H1 (cell line): ENCODE results near the gene PACC1. TPM values are rescaled to one million over a fixed set of nuclear protein-coding genes. Genes with fewer than 3 reads are reported as not detected.

Experiments
- CTCF ChIA-PET: fragments of 300-600 bp; sonication (Branson Sonifier 250); formaldehyde crosslinking; loops from one replicate; lab custom pipeline; 2021; ENCODE audit not compliant: partially characterized antibody; lab: Charles Lee
- POLR2A ChIA-PET: fragments of 300-600 bp; sonication (Branson Sonifier 250); formaldehyde crosslinking; loops from one replicate; lab custom pipeline; 2021; ENCODE audit warnings: inconsistent platforms; ENCODE audit not compliant: partially characterized antibody; lab: Charles Lee
- DNase-seq, 2 experiments: peaks; one replicate each; pipeline versions ENCODE4 v3.0.0 to v3.0.0-alpha.2; 2010 to 2022; ENCODE audit warnings: low spot score in 2 of 2, low read depth in 1 of 2, mixed read lengths in 1 of 2
- FAIRE-seq: peaks from 2 replicates; lab custom pipeline; 2011; peaks lifted over from hg19 to GRCh38; lab: Jason Lieb, UNC
- H2AFZ ChIP-seq: 2 replicates; pipeline ENCODE4 v1.8.1; 2012; ENCODE audit warnings: low read length, inconsistent platforms
- H2AK5ac ChIP-seq: 2 replicates; pipeline ENCODE4 v1.6.1; 2013; ENCODE audit warnings: low read depth, low read length
- H2BK120ac ChIP-seq: replicated peaks from 2 replicates; pipeline ENCODE3; 2013; ENCODE audit warnings: low read depth, low read length, inconsistent platforms
- H2BK12ac ChIP-seq: 2 replicates; pipeline ENCODE4 v1.6.1; 2013; ENCODE audit warnings: low read depth, low read length
- H2BK15ac ChIP-seq: 2 replicates; pipeline ENCODE4 v1.6.1; 2013; ENCODE audit warnings: low read length
- H2BK20ac ChIP-seq: 2 replicates; pipeline ENCODE4 v1.6.1; 2013; ENCODE audit warnings: low read length
- H2BK5ac ChIP-seq: 2 replicates; pipeline ENCODE4 v1.6.1; 2013; ENCODE audit warnings: low read depth, low read length
- H3K14ac ChIP-seq: 2 replicates; pipeline ENCODE4 v1.6.1; 2013; ENCODE audit warnings: inconsistent platforms; ENCODE audit not compliant: insufficient read length
- H3K18ac ChIP-seq: 2 replicates; pipeline ENCODE4 v1.6.1; 2013; ENCODE audit warnings: low read length; ENCODE audit errors: extremely low read depth
- H3K23ac ChIP-seq: 2 replicates; pipeline ENCODE4 v1.6.1; 2013; ENCODE audit warnings: inconsistent platforms; ENCODE audit not compliant: insufficient read length
- H3K23me2 ChIP-seq: 2 replicates; pipeline ENCODE4 v1.6.1; 2013; ENCODE audit warnings: low read depth, low read length
- H3K27ac ChIP-seq: 2 replicates; pipeline ENCODE4 v1.6.1; 2011; ENCODE audit warnings: low read depth, low read length, inconsistent platforms
- H3K27me3 ChIP-seq, 4 experiments: replicated peaks in 1 of 4; 1 replicate in 1 of 4; 2 replicates in 3 of 4; pipeline versions ENCODE4 v1.6.1 to v1.8.1; 2011 to 2013; ENCODE audit warnings: low read length in 3 of 4, mild to moderate bottlenecking in 3 of 4, inconsistent platforms in 2 of 4, mixed read lengths in 2 of 4, moderate library complexity in 1 of 4; ENCODE audit not compliant: control insufficient read depth in 3 of 4, insufficient read depth in 3 of 4; ENCODE audit errors: extremely low read depth in 1 of 4
- H3K36me3 ChIP-seq, 4 experiments: 2 replicates each; pipeline versions ENCODE4 v1.6.1 to v1.8.1; 2011 to 2013; ENCODE audit warnings: mild to moderate bottlenecking in 4 of 4, low read length in 3 of 4, moderate library complexity in 2 of 4, control low read depth in 1 of 4, inconsistent platforms in 1 of 4; ENCODE audit not compliant: insufficient read depth in 4 of 4, control insufficient read depth in 2 of 4
- H3K4ac ChIP-seq: replicated peaks from 2 replicates; pipeline ENCODE3; 2013; ENCODE audit warnings: low read length, low read depth, mixed read lengths, inconsistent platforms; ENCODE audit not compliant: insufficient read length
- H3K4me1 ChIP-seq, 4 experiments: replicated peaks in 1 of 4; 1 replicate in 1 of 4; 2 replicates in 3 of 4; pipeline versions ENCODE4 v1.6.1 to v1.8.1; 2011 to 2013; ENCODE audit warnings: low read length in 3 of 4, inconsistent platforms in 2 of 4, mixed read lengths in 1 of 4; ENCODE audit not compliant: insufficient read depth in 4 of 4, control insufficient read depth in 3 of 4
- H3K4me2 ChIP-seq, 2 experiments: 2 replicates each; pipeline versions ENCODE4 v1.6.1 to v1.8.1; 2011 to 2013; ENCODE audit warnings: low read depth in 2 of 2, low read length in 2 of 2, control low read depth in 1 of 2, inconsistent platforms in 1 of 2, mild to moderate bottlenecking in 1 of 2; ENCODE audit not compliant: insufficient read depth in 1 of 2
- H3K4me3 ChIP-seq, 4 experiments: fragments of 200-600, 300-600 bp in 1 of 4; sonication (generic), shearing (Covaris generic), sonication (Bioruptor Twin) in 1 of 4; 2 replicates each; pipeline versions ENCODE4 v1.5.1 to v1.8.1; 2011 to 2016; ENCODE audit warnings: low read length in 4 of 4, low read depth in 3 of 4, control low read depth in 2 of 4, inconsistent platforms in 2 of 4, mild to moderate bottlenecking in 2 of 4, mixed read lengths in 1 of 4, moderate library complexity in 1 of 4; ENCODE audit not compliant: insufficient read depth in 2 of 4; ENCODE audit errors: extremely low read depth in 1 of 4
- H3K56ac ChIP-seq: replicated peaks from 2 replicates; pipeline ENCODE3; 2013; ENCODE audit warnings: low read depth, mild to moderate bottlenecking, mixed read lengths, low read length, inconsistent platforms; ENCODE audit not compliant: insufficient read length
- H3K79me1 ChIP-seq: 2 replicates; pipeline ENCODE4 v1.6.1; 2013; ENCODE audit warnings: low read depth, low read length, control low read depth
- H3K79me2 ChIP-seq, 2 experiments: 2 replicates each; pipeline versions ENCODE4 v1.6.1 to v1.8.1; 2012 to 2013; ENCODE audit warnings: low read length in 2 of 2, mild to moderate bottlenecking in 2 of 2, inconsistent platforms in 1 of 2; ENCODE audit not compliant: insufficient read depth in 2 of 2, control insufficient read depth in 1 of 2
- H3K9ac ChIP-seq, 4 experiments: replicated peaks in 1 of 4; 1 replicate in 1 of 4; 2 replicates in 3 of 4; pipeline versions ENCODE4 v1.6.1 to v1.8.1; 2011 to 2013; ENCODE audit warnings: low read depth in 3 of 4, low read length in 3 of 4, control low read depth in 2 of 4, mild to moderate bottlenecking in 2 of 4, moderate library complexity in 2 of 4, inconsistent platforms in 1 of 4; ENCODE audit errors: extremely low read depth in 1 of 4
- H3K9me3 ChIP-seq, 2 experiments: 2 replicates each; pipeline versions ENCODE4 v1.6.1 to v1.8.1; 2012 to 2013; ENCODE audit warnings: mild to moderate bottlenecking in 2 of 2, moderate library complexity in 2 of 2, control low read depth in 1 of 2, inconsistent platforms in 1 of 2, low read depth in 1 of 2, low read length in 1 of 2, mixed read lengths in 1 of 2; ENCODE audit not compliant: insufficient read depth in 2 of 2
- H4K20me1 ChIP-seq, 2 experiments: replicated peaks in 1 of 2; 2 replicates each; pipeline versions ENCODE3 to v1.8.1; 2011 to 2013; ENCODE audit warnings: inconsistent platforms in 2 of 2, low read length in 2 of 2, mild to moderate bottlenecking in 1 of 2; ENCODE audit not compliant: insufficient read depth in 2 of 2, control insufficient read depth in 1 of 2
- H4K5ac ChIP-seq: 2 replicates; pipeline ENCODE4 v1.6.1; 2013; ENCODE audit warnings: low read length, low read depth, mixed read lengths, inconsistent platforms; ENCODE audit not compliant: insufficient read length
- H4K8ac ChIP-seq: 2 replicates; pipeline ENCODE4 v1.8.0; 2013; ENCODE audit warnings: mild to moderate bottlenecking, moderate library complexity, low read length, inconsistent platforms; ENCODE audit not compliant: insufficient read depth; ENCODE audit errors: extremely low read depth
- H4K91ac ChIP-seq: replicated peaks from 2 replicates; pipeline ENCODE3; 2013; ENCODE audit warnings: low read length, mixed read lengths, inconsistent platforms; ENCODE audit not compliant: insufficient read length
- FOSL1 ChIP-seq: IDR thresholded peaks from 2 replicates; pipeline ENCODE4 v1.6.1; 2011; ENCODE audit warnings: mild to moderate bottlenecking, low read depth, low read length, moderate library complexity; ENCODE audit not compliant: insufficient read depth
- KDM4A ChIP-seq: IDR thresholded peaks from one replicate; pipeline ENCODE4 v1.7.1; 2012; ENCODE audit warnings: low read depth, mild to moderate bottlenecking, moderate library complexity, low read length, inconsistent platforms; ENCODE audit not compliant: severe bottlenecking
- POLR2A ChIP-seq, 2 experiments: IDR thresholded peaks; 1 replicate in 1 of 2; 2 replicates in 1 of 2; pipeline ENCODE4 v1.6.1; 2011; ENCODE audit warnings: low read depth in 2 of 2, low read length in 2 of 2, mild to moderate bottlenecking in 2 of 2; ENCODE audit errors: control extremely low read depth in 1 of 2
- POLR2AphosphoS5 ChIP-seq: IDR thresholded peaks from 2 replicates; pipeline ENCODE4 v1.6.1; 2011; ENCODE audit warnings: low read depth, low read length
- SP4 ChIP-seq: IDR thresholded peaks from 2 replicates; pipeline ENCODE4 v1.6.1; 2012; ENCODE audit warnings: low read length, inconsistent platforms
- WGBS, 2 experiments: shearing (Covaris generic) in 1 of 2; methylation state at CpG; one replicate each; pipeline versions ENCODE4 v1.1.6 to v1.1.7; 2013 to 2015; ENCODE audit warnings: low lambda C conversion rate in 2 of 2, mixed read lengths in 2 of 2, inconsistent platforms in 1 of 2, low coverage in 1 of 2, missing lambda C conversion rate in 1 of 2; ENCODE audit not compliant: insufficient replicate concordance in 2 of 2, insufficient coverage in 1 of 2, insufficient read length in 1 of 2; ENCODE audit errors: extremely low coverage in 1 of 2, missing lambda C conversion rate in 1 of 2; 5-methylcytosine and 5-hydroxymethylcytosine counted together
- polyA plus RNA-seq, 7 experiments: library from polyadenylated mRNA; depleted of rRNA in 3 of 7; stranded (reverse) in 5 of 7; unstranded in 2 of 7; fragments of >200 nt in 5 of 7; fragments of 200-250 nt in 2 of 7; gene quantifications; 1 replicate in 5 of 7; 2 replicates in 1 of 7; 4 replicates in 1 of 7; pipeline versions ENCODE4 v1.2.1 to v1.2.3, GENCODE V29; 2011 to 2013; ENCODE audit warnings: missing spikeins in 2 of 7, mixed read lengths in 2 of 7
- total RNA-seq: library from RNA; stranded (reverse); fragmentation: NEBNext Ultra II Directional; extraction: Animal tissue kit (Norgen Biotek cat#: 25700); gene quantifications from 2 replicates; pipeline ENCODE4 v1.2.1, GENCODE V29; 2021

Gene PACC1
- total and polyA plus RNA-seq, 2 of the 8 experiments (the other 6 are each of a cell fraction or from before 2014, with no cell fraction given), result 18.8 to 23.5 TPM

DNA sequence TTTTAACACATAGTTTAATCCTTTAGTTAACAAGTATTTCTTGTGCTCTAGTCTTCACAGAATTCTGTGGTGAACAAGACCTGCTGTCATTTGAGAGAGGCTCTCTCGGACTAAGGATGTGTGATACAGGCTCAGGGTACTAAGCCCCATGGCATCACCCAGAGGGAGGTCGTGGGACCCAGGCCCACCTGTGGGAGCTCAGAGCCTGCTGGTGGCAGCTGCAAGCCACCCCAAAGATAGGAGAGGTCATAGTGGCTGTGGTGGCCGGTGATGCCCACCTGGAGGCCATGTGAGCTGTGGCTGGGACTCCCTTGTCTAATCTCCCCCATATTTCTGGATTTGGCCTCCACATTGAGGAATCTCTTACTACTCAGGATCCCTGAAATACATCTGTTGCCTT is 40.1 kb upstream of the PACC1 start:
- Histone ChIP-seq H3K4me2 (no peak overlapping the region), H2BK120ac (no peak overlapping the region), H2BK5ac (no peak overlapping the region), H3K23me2 (no peaks in the 10 kb centered on the region), H3K79me1 (no peaks in the 10 kb centered on the region), H4K5ac (no peak overlapping the region), H3K27ac (no peak overlapping the region), H2AFZ (no peak overlapping the region), H3K56ac (no peak overlapping the region), H3K9ac (no peak overlapping the region), H3K18ac (no peak overlapping the region), H3K4me1 (peaks cover 0 to 4% (median under 1%) of the 10 kb centered on the region in 4 experiments; a peak in 2 of 7 replicates), H2AK5ac (no peak overlapping the region), H3K27me3 (no peaks in the 10 kb centered on the region), H2BK15ac (no peak overlapping the region), H3K4ac (no peak overlapping the region), H4K20me1 (no peaks in the 10 kb centered on the region), H2BK20ac (no peak overlapping the region), H3K36me3 (no peaks in the 10 kb centered on the region), H4K91ac (no peak overlapping the region), H3K9me3 (no peaks in the 10 kb centered on the region), H4K8ac (no peak overlapping the region), H3K14ac (no peak overlapping the region), H3K4me3 (no peak overlapping the region), H3K79me2 (no peaks in the 10 kb centered on the region), H2BK12ac (0 out of 2 replicates have a peak overlapping the region, but pooled peaks have one; percentile 33), H3K23ac (no peak overlapping the region)
- ChIA-PET POLR2A (interaction anchor here (1.7 kb wide), 1 partner anchor 154 kb away, joined by 10 read pairs; the partner anchor contains the start of gene ATF3), CTCF (interaction anchor here (0.6 to 7.7 kb wide), 35 partner anchors 12 to 1128 kb away, joined by 3 to 143 read pairs (median 10); partner anchors contain the start of genes DTL, INTS7, PACC1 and TRAF5)
- no peak for DNase-seq
- 94% methylated on average over 3 of the region's 3 CpGs; no CpG with 5 or more reads in 1 of the 2 experiments for WGBS, 2 experiments
- no peak for TF ChIP-seq SP4
- TF ChIP-seq FOSL1, result no peak
- no peak for TF ChIP-seq KDM4A
- TF ChIP-seq POLR2A (IDR thresholded peaks at IDR 0.05; ENCODE audit: control extremely low read depth in 1 of 2, low read depth in 2 of 2, low read length in 2 of 2), result no peak
- TF ChIP-seq POLR2AphosphoS5, result no peak
- no peak for FAIRE-seq
